Measurements from ENCODE around the gene ATXN2L.

DNA sequence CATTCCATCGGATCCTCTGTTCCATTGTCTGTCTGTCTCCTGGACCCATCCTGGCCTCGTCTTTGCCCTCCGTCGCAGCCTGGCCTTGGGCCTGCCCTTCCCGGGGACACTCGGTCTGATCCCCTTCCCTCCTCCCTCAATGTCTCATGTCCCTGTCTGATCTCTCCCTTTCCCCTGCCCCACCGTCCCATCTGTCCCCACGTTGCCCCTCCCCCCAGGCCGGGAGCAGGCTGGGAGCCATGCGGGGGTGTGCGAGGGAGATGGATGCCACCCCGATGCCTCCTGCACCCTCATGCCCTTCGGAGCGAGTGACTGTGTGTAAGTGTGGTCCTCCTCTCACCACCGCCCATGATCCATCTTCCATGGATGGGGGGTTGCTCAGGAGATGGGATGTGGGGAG lies 50.2 kb downstream of the ATXN2L start:
- TF ChIP-seq CTCF (conservative IDR thresholded peaks at IDR 0.05; ENCODE audit: low read length) (no peak), EZH2phosphoT487 (IDR thresholded peaks at IDR 0.05; ENCODE audit: borderline replicate concordance, low read depth, low read length) (no peak)
